Measurements from ENCODE around the gene GRM6.

The GRM6 gene

DNA sequence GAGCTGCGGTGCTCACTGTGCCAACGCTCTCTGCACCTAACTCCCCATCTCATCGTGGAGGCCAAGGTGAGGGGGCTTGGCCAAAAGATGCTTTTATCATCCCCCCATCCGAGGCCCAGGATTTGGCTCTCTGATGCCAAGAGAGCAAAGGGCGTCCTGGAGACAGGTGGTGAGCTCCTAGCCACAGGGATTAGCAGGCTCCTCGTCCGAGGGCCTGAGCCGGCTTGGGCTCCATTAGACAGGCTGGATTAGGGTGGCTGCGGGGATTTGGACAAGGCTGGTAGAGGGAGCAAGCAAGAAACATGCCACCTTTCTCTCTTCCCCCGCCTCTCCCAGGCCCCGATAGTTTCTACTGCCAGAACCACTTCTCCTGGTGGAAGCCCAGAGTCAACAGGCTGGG is 1.0 kb upstream of the GRM6 start:
- Histone ChIP-seq H3K27me3 (ENCODE audit: insufficient read depth, low read depth) (no peaks in the 10 kb centered on the region), H3K27ac (no peak overlapping the region), H3K9ac (no peak overlapping the region), H2AFZ (ENCODE audit: low read depth) (no peak overlapping the region), H3K79me2 (ENCODE audit: insufficient read depth, low read depth) (no peaks in the 10 kb centered on the region), H3K4me2 (no peak overlapping the region), H3K36me3 (ENCODE audit: insufficient read depth) (no peaks in the 10 kb centered on the region), H3K4me3 (IDR thresholded peaks at IDR 0.05; ENCODE audit: insufficient read depth, low read depth, low read length) (no peak overlapping the region), H4K20me1 (ENCODE audit: insufficient read depth) (no peaks in the 10 kb centered on the region), H3K4me1 (ENCODE audit: low read depth, poor library complexity, severe bottlenecking) (no peaks in the 10 kb centered on the region)
- TF ChIP-seq, protein P1, sequence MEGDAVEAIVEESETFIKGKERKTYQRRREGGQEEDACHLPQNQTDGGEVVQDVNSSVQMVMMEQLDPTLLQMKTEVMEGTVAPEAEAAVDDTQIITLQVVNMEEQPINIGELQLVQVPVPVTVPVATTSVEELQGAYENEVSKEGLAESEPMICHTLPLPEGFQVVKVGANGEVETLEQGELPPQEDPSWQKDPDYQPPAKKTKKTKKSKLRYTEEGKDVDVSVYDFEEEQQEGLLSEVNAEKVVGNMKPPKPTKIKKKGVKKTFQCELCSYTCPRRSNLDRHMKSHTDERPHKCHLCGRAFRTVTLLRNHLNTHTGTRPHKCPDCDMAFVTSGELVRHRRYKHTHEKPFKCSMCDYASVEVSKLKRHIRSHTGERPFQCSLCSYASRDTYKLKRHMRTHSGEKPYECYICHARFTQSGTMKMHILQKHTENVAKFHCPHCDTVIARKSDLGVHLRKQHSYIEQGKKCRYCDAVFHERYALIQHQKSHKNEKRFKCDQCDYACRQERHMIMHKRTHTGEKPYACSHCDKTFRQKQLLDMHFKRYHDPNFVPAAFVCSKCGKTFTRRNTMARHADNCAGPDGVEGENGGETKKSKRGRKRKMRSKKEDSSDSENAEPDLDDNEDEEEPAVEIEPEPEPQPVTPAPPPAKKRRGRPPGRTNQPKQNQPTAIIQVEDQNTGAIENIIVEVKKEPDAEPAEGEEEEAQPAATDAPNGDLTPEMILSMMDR (conservative IDR thresholded peaks at IDR 0.05; ENCODE audit: low read depth, low read length) = no peak

DNA sequence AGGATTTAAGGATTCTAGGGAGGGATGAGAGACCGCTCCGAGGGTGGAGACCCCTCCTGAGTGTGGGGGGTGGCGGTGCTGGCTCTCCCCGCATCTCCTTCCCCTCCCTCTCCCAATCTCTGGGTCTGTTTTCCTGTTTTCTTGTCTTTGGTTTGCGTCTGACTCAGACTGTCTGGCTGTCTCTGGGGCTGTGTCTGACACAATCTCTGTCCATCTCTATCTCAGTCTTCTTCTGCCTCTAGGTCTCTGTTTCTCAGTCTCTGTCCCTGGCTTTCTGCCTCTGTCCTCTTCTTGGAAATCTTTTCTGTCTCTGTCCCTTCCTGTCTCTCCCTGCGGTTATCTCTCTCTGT is 196 bp upstream of the GRM6 start:
- Histone ChIP-seq H3K79me2 (ENCODE audit: insufficient read depth, low read depth) (no peaks in the 10 kb centered on the region), H3K27me3 (ENCODE audit: insufficient read depth, low read depth) (no peaks in the 10 kb centered on the region), H3K4me2 (no peak overlapping the region), H3K4me3 (IDR thresholded peaks at IDR 0.05; ENCODE audit: insufficient read depth, low read depth, low read length) (no peak overlapping the region), H3K9ac (no peak overlapping the region), H2AFZ (ENCODE audit: low read depth) (no peak overlapping the region), H3K4me1 (ENCODE audit: low read depth, poor library complexity, severe bottlenecking) (no peaks in the 10 kb centered on the region), H3K36me3 (ENCODE audit: insufficient read depth) (no peaks in the 10 kb centered on the region), H3K27ac (no peak overlapping the region), H4K20me1 (ENCODE audit: insufficient read depth) (no peaks in the 10 kb centered on the region)
- TF ChIP-seq, protein P1 (conservative IDR thresholded peaks at IDR 0.05; ENCODE audit: low read depth, low read length) = no peak

DNA sequence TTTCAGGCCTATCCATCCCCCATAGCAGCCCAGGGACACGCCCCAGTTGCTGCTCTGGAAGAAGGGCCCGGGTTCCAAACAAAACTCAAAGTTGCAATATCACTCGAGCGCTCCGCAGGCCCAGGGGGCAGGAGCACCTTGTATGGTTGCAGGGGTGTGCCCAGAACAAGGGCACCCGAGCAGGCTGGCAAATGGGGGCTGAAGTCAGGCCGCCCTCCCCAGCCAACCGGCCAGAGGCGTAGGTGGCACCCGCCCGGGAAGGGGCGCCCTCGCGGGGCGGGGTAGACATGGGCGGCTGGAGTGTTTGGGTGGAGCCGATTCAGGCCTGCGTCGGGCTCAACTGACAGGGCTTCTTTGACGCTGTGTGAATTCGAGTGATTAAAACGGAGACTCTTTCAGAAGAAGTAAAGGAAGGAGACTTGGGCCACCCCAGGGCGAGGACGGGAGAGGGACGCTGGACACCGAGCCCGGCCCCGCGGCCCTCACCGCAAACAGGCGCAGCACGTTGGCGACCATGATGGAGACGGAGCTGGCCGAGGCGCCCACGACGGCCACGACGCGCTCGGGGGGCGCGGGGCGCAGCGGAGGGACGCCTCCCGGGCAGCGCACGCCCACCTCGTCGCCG is 1.1 kb downstream of the GRM6 start:
- H3K4me1 ChIP-seq (ENCODE audit: low read depth, poor library complexity, severe bottlenecking) = no peaks in the 10 kb centered on the region
- H3K4me2 ChIP-seq = no peak overlapping the region
- H2AFZ ChIP-seq (ENCODE audit: low read depth) = no peak overlapping the region
- no peak overlapping the region for H3K4me3 ChIP-seq (IDR thresholded peaks at IDR 0.05; ENCODE audit: insufficient read depth, low read depth, low read length)
- TF ChIP-seq, protein P1 (conservative IDR thresholded peaks at IDR 0.05; ENCODE audit: low read depth, low read length) = no peak
- H3K79me2 ChIP-seq (ENCODE audit: insufficient read depth, low read depth) = no peaks in the 10 kb centered on the region
- no peaks in the 10 kb centered on the region for H3K27me3 ChIP-seq (ENCODE audit: insufficient read depth, low read depth)
- H4K20me1 ChIP-seq (ENCODE audit: insufficient read depth) = no peaks in the 10 kb centered on the region
- H3K27ac ChIP-seq = no peak overlapping the region
- no peak overlapping the region for H3K9ac ChIP-seq
- H3K36me3 ChIP-seq (ENCODE audit: insufficient read depth) = no peaks in the 10 kb centered on the region

DNA sequence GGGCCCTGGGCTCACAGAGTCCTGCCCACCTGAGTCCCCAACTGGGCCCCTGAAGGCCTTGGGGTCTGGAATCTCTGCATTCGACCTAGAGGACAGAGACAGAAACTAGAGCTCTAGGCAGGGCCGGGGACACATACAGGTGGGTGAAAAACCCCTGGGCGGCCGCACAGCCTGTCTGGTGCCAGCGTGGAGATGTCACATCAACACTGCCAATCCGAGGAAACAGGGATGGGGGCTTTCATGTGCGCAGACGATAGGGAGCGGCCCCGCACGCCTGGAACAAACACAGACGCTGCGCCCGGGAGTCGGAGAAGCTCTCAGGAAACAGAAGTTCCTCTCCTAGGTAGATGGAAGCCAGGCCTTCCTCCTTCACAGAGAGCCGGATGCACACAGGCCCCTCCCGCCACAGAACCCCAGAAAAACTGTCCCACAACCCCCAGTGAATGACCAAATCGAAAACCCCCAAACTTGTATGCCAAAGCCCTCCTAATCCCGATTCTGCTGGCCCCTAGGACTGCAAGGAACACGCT is 1.8 kb downstream of the GRM6 start:
- Histone ChIP-seq H3K9ac (no peak overlapping the region), H3K27ac (no peak overlapping the region), H3K4me1 (ENCODE audit: low read depth, poor library complexity, severe bottlenecking) (no peaks in the 10 kb centered on the region), H3K36me3 (ENCODE audit: insufficient read depth) (no peaks in the 10 kb centered on the region), H3K4me3 (IDR thresholded peaks at IDR 0.05; ENCODE audit: insufficient read depth, low read depth, low read length) (no peak overlapping the region), H3K79me2 (ENCODE audit: insufficient read depth, low read depth) (no peaks in the 10 kb centered on the region), H3K4me2 (no peak overlapping the region), H3K27me3 (ENCODE audit: insufficient read depth, low read depth) (no peaks in the 10 kb centered on the region), H2AFZ (ENCODE audit: low read depth) (no peak overlapping the region), H4K20me1 (ENCODE audit: insufficient read depth) (no peaks in the 10 kb centered on the region)
- TF ChIP-seq, protein P1 (conservative IDR thresholded peaks at IDR 0.05; ENCODE audit: low read depth, low read length) = no peak
